GM12873 (cell line): Measurements from ENCODE around the gene GLCE.

Source experiments
- CTCF ChIP-seq: IDR thresholded peaks from 2 replicates; pipeline ENCODE4 v1.5.1; 2012; ENCODE audit warnings: low read depth, mild to moderate bottlenecking, moderate library complexity, low read length, control low read depth; ENCODE audit not compliant: insufficient read depth; ENCODE audit errors: missing control alignments

Gene GLCE

DNA sequence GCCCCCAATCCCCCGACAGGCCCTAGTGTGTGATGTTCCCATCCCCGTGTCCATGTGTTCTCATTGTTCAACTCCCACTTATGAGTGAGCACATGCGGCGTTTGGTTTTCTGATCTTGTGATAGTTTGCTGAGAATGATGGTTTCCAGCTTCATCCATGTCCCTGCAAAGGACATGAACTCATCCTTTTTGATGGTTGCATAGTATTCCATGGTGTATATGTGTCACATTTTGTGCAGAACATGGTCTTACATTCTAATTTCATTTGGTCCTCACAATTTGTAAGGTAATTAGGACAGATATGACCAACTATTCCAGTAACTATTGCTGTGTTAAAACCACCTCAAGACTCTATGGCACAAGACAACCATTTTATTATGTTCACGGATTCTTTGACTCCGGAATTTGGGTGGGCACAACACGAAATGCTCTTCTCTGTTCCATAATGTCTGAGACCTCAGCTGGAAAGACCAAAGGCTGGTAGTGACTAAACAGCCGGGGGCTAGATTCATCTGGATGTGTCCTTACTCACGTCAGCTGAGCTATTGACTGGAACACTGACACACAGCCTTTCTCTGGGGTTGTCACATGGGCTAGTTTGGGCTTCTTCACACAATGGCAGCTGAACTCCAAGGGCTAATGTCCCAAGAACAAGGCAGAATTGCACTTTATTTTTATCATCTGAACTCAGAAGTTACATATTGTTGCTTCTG lies 13.6 kb upstream of the GLCE start:
- TF ChIP-seq CTCF, result no peak

- no peak for TF ChIP-seq CTCF
Observed at GRCh38 chr15:69148465-69148864, 12.0 kb upstream of the GLCE start.

GRCh38 chr15:69149163-69149562 lies 11.3 kb upstream of the GLCE start:
- no peak for TF ChIP-seq CTCF

- no peak for TF ChIP-seq CTCF
Observed at GRCh38 chr15:69149803-69150202, 10.6 kb upstream of the GLCE start.

DNA sequence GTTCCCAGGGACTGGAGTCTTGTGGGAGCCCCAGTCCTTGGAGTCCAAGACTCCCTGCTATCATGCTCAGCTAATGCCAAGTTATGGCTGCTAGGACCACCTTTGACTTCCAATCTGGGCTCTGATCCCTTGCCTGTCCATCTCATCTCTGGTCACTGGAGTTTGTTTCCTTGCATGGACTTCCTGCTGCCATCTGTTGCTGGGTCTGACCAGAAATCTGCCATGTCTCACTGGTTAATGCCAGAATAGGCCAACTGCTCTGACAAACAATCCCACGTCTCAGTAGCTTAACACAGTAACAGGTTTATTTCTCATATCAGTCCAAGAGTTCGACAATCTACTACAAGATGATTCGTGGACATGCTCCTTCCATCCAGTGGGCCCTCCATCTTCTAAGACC lies 10.1 kb upstream of the GLCE start:
- no peak for TF ChIP-seq CTCF

DNA sequence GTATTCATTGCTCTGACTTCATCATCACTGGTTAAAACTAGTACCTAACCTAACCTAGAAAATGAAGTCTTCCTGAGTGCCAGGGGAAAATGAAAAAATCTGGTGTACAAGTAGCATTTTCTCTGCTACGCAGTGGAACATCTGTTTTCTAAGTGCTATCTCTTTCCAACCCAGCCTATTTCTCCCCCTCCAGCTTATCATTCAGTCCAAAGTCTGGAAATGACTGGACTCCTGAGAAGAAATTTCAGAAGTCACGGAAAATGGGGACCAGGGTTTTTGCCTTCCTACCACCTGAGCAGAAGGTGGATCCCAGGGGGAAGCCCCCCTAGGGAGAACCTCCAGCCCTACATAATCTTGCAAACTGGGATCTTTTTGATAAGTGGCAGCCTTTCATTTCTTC lies 9.6 kb upstream of the GLCE start:
- TF ChIP-seq CTCF, result no peak

DNA sequence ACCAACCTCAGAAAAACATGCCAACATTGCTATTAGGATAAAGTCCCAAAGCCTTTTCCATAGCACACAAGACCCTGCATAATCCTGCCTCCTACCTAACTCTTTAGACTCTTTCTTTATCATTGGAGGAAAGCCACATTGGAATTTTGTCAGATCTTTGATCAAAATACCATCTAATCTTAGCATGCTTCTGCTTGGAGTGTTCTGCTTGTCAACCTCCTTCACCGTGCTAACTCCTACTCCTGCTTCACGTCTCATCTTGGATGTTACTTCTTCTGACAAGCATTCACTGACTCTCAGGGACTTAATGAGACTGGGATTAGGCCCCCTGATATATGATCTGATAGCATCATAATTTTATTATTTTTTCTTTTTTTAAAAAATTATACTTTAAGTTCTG lies 7.4 kb upstream of the GLCE start:
- no peak for TF ChIP-seq CTCF
